GM23248 (cell line): Measurements from ENCODE around the gene CYP3A7. TPM values are rescaled to one million over a fixed set of nuclear protein-coding genes. Genes with fewer than 3 reads are reported as not detected.
"Not testable (repeated sequence)": the region's sequence is repeated elsewhere in the genome, so short reads cannot be mapped to it uniquely, and the experiment has no call there.

Experiments
- DNase-seq: peaks from one replicate; pipeline ENCODE4 v3.0.0-alpha.2; 2015
- H2AFZ ChIP-seq: fragments of 200-600 bp; sonication (generic); 2 replicates; pipeline ENCODE4 v1.6.1; 2016; ENCODE audit warnings: antibody characterized with exemption
- H3F3A ChIP-seq: fragments of 200-600 bp; sonication (generic); 2 replicates; pipeline ENCODE4 v1.6.1; 2016; ENCODE audit warnings: mild to moderate bottlenecking, antibody characterized with exemption, mixed run types; ENCODE audit not compliant: insufficient read depth
- H3K27ac ChIP-seq: fragments of 200-600 bp; sonication (generic); 2 replicates; pipeline ENCODE4 v1.5.1; 2016; ENCODE audit warnings: mild to moderate bottlenecking
- H3K27me3 ChIP-seq: fragments of 200-600 bp; sonication (generic); replicated peaks from 2 replicates; pipeline ENCODE4 v1.6.1; 2016; ENCODE audit warnings: mild to moderate bottlenecking; ENCODE audit not compliant: insufficient read depth
- H3K36me3 ChIP-seq: fragments of 200-600 bp; sonication (generic); 2 replicates; pipeline ENCODE4 v1.6.1; 2016; ENCODE audit warnings: low read depth, mild to moderate bottlenecking
- H3K4me1 ChIP-seq: fragments of 200-600 bp; sonication (generic); 2 replicates; pipeline ENCODE4 v1.6.1; 2016; ENCODE audit warnings: mild to moderate bottlenecking; ENCODE audit not compliant: insufficient read depth
- H3K4me2 ChIP-seq: fragments of 200-600 bp; sonication (generic); one replicate; pipeline ENCODE4 v1.6.1; 2016; ENCODE audit warnings: mild to moderate bottlenecking; ENCODE audit not compliant: unreplicated experiment
- H3K4me3 ChIP-seq: fragments of 200-600 bp; sonication (generic); 2 replicates; pipeline ENCODE4 v1.5.1; 2016; ENCODE audit warnings: mild to moderate bottlenecking
- H3K79me2 ChIP-seq: fragments of 200-600 bp; sonication (generic); 2 replicates; pipeline ENCODE4 v1.6.1; 2016; ENCODE audit warnings: mild to moderate bottlenecking; ENCODE audit not compliant: insufficient read depth
- H3K9ac ChIP-seq: fragments of 200-600 bp; sonication (generic); 2 replicates; pipeline ENCODE4 v1.6.1; 2016; ENCODE audit warnings: mild to moderate bottlenecking
- H3K9me2 ChIP-seq: fragments of 200-600 bp; sonication (generic); 2 replicates; pipeline ENCODE4 v1.6.1; 2016; ENCODE audit warnings: mixed run types, mild to moderate bottlenecking, moderate library complexity; ENCODE audit not compliant: insufficient read depth
- H3K9me3 ChIP-seq: fragments of 200-600 bp; sonication (generic); one replicate; pipeline ENCODE4 v1.6.1; 2017; ENCODE audit warnings: low read depth
- H4K20me1 ChIP-seq: fragments of 200-600 bp; sonication (generic); 2 replicates; pipeline ENCODE4 v1.6.0; 2016; ENCODE audit not compliant: insufficient read depth
- EZH2 ChIP-seq: fragments of 200-600 bp; sonication (generic); IDR thresholded peaks from 2 replicates; pipeline ENCODE4 v1.6.1; 2018; ENCODE audit warnings: antibody characterized with exemption, mild to moderate bottlenecking; ENCODE audit not compliant: insufficient read depth, poor library complexity, severe bottlenecking
- EZH2phosphoT487 ChIP-seq: fragments of 200-600 bp; sonication (generic); IDR thresholded peaks from 2 replicates; pipeline ENCODE4 v1.6.1; 2018; ENCODE audit warnings: antibody characterized with exemption, moderate library complexity, mild to moderate bottlenecking, low read depth; ENCODE audit not compliant: insufficient read depth
- WGBS, 2 experiments: methylation state at CpG; one replicate each; pipeline ENCODE4 v1.1.6; 2015 to 2017; ENCODE audit warnings: low lambda C conversion rate in 2 of 2, low coverage in 1 of 2; ENCODE audit errors: missing lambda C conversion rate in 2 of 2; 5-methylcytosine and 5-hydroxymethylcytosine counted together
- in situ Hi-C: fragments of 300-500 bp; cut with MboI; formaldehyde crosslinking; loops from 2 replicates; pipeline ENCODE4 v1.15.0; 2020
- polyA plus RNA-seq: library from polyadenylated mRNA; unstranded; fragments of >200 nt; fragmentation: Nextera tagmentation; extraction: Ambion mirVana; gene quantifications from 2 replicates; pipeline ENCODE4 v1.2.1, GENCODE V29; 2016
- total RNA-seq: library from RNA; depleted of rRNA; stranded (reverse); fragments of >200 nt; shearing (Covaris generic); gene quantifications from 2 replicates; pipeline ENCODE4 v1.2.3, GENCODE V29; 2014

CYP3A7 gene
- total and polyA plus RNA-seq, 2 experiments from 2014 or later: not detected

GRCh38 chr7:99779949-99780348, 45.0 kb upstream of the CYP3A7 start:
- H3K4me3 ChIP-seq: no peak overlapping the region
- no peaks in the 10 kb centered on the region for H3K9me3 ChIP-seq
- 61 to 67% methylated on average over 3 of the region's 3 CpGs for WGBS, 2 experiments
- no peak overlapping the region for H2AFZ ChIP-seq
- TF ChIP-seq EZH2phosphoT487 (no peak), EZH2 (no peak)
- H3K4me1 ChIP-seq: no peaks in the 10 kb centered on the region
- DNase-seq: no peak
- peaks cover 59% of the 10 kb centered on the region; the same call in 1 of the 2 replicates for H3K27me3 ChIP-seq
- no peaks in the 10 kb centered on the region for H3K9me2 ChIP-seq
- in situ Hi-C loops: no loop called here
- H3K4me2 ChIP-seq: no peak overlapping the region
- H3K27ac ChIP-seq: no peak overlapping the region
- H4K20me1 ChIP-seq: no peaks in the 10 kb centered on the region
- H3K36me3 ChIP-seq: no peaks in the 10 kb centered on the region
- no peaks in the 10 kb centered on the region for H3F3A ChIP-seq
- H3K9ac ChIP-seq: no peak overlapping the region
- no peaks in the 10 kb centered on the region for H3K79me2 ChIP-seq

GRCh38 chr7:99778880-99779279, 43.9 kb upstream of the CYP3A7 start:
- in situ Hi-C loops: no loop called here
- Histone ChIP-seq H3K9ac (no peak overlapping the region), H2AFZ (no peak overlapping the region), H3K9me2 (no peaks in the 10 kb centered on the region), H3K27me3 (peaks cover 67% of the 10 kb centered on the region), H3K4me3 (no peak overlapping the region), H3K27ac (no peak overlapping the region), H3K4me1 (no peaks in the 10 kb centered on the region), H3K4me2 (no peak overlapping the region), H3K79me2 (no peaks in the 10 kb centered on the region), H3K9me3 (no peaks in the 10 kb centered on the region), H3F3A (no peaks in the 10 kb centered on the region), H4K20me1 (no peaks in the 10 kb centered on the region), H3K36me3 (no peaks in the 10 kb centered on the region)
- no peak for DNase-seq
- 49 to 51% methylated on average over 5 of the region's 5 CpGs for WGBS, 2 experiments
- no peak for TF ChIP-seq EZH2phosphoT487
- no peak for TF ChIP-seq EZH2

GRCh38 chr7:99773395-99773794, 38.4 kb upstream of the CYP3A7 start:
- H3K4me2 ChIP-seq, DNase-seq, H3K4me1 ChIP-seq, H3K4me3 ChIP-seq, H3K36me3 ChIP-seq, H3K9ac ChIP-seq, H4K20me1 ChIP-seq, H3F3A ChIP-seq, H3K9me3 ChIP-seq, H3K79me2 ChIP-seq, H3K27ac ChIP-seq, in situ Hi-C loops, H2AFZ ChIP-seq, H3K9me2 ChIP-seq: not testable (repeated sequence)
- H3K27me3 ChIP-seq: peaks cover 51% of the 10 kb centered on the region
- 11 to 33% methylated on average over 1 of the region's 1 CpG for WGBS, 2 experiments

- Histone ChIP-seq H3K9me2 (no peaks in the 10 kb centered on the region), H3K27me3 (peaks cover 44% of the 10 kb centered on the region), H4K20me1 (no peaks in the 10 kb centered on the region), H3K27ac (no peak overlapping the region), H3K79me2 (no peaks in the 10 kb centered on the region), H3K9ac (no peak overlapping the region), H2AFZ (no peak overlapping the region), H3K4me2 (no peak overlapping the region), H3K36me3 (no peaks in the 10 kb centered on the region), H3K9me3 (no peaks in the 10 kb centered on the region), H3F3A (no peaks in the 10 kb centered on the region), H3K4me1 (no peaks in the 10 kb centered on the region), H3K4me3 (no peak overlapping the region)
- WGBS, 2 experiments: 40 to 60% methylated on average over 1 of the region's 1 CpG
- DNase-seq: no peak
- in situ Hi-C loops: no loop called here
- no peak for TF ChIP-seq EZH2
- no peak for TF ChIP-seq EZH2phosphoT487
Measured at GRCh38 chr7:99772565-99772964, 37.6 kb upstream of the CYP3A7 start.

GRCh38 chr7:99769494-99769893, 34.5 kb upstream of the CYP3A7 start:
- H4K20me1 ChIP-seq, DNase-seq, H3K27ac ChIP-seq, H3K9me2 ChIP-seq, H3K4me1 ChIP-seq, H3K9ac ChIP-seq, H3K9me3 ChIP-seq, in situ Hi-C loops, H3K4me3 ChIP-seq, H3K4me2 ChIP-seq, H3K36me3 ChIP-seq, H3K79me2 ChIP-seq, H2AFZ ChIP-seq, H3F3A ChIP-seq: not testable (repeated sequence)
- peaks cover 47% of the 10 kb centered on the region for H3K27me3 ChIP-seq
- WGBS, 2 experiments: 31 to 35% methylated on average over 3 of the region's 3 CpGs
